Neural cell (in vitro differentiated cells): ENCODE data around the gene DNER. TPM values are rescaled to one million over a fixed set of nuclear protein-coding genes. Genes with fewer than 3 reads are reported as not detected.
A peak's percentile ranks its signal among the peaks of the same experiment; 100 is the strongest.

Experiments used
- H2AFZ ChIP-seq: fragments of 200-600, 300-800 bp; sonication (generic), shearing (Covaris generic); 2 replicates; pipeline ENCODE4 v1.6.0; 2014; ENCODE audit warnings: low read depth, mild to moderate bottlenecking, antibody characterized with exemption, low read length, moderate library complexity
- H3F3A ChIP-seq: fragments of 200-600 bp; shearing (Covaris generic); 2 replicates; pipeline ENCODE4 v1.6.1; 2016; ENCODE audit warnings: mild to moderate bottlenecking, moderate library complexity, mixed read lengths, antibody characterized with exemption, low read length; ENCODE audit not compliant: insufficient read depth, poor library complexity, severe bottlenecking
- H3K27ac ChIP-seq: fragments of 200-600, 300-800 bp; sonication (generic), shearing (Covaris generic); 2 replicates; pipeline ENCODE4 v1.5.1; 2014; ENCODE audit warnings: mild to moderate bottlenecking, low read length, moderate library complexity
- H3K27me3 ChIP-seq: fragments of 300-800, 200-600 bp; sonication (generic), shearing (Covaris generic); 2 replicates; pipeline ENCODE4 v1.6.0; 2014; ENCODE audit warnings: mild to moderate bottlenecking, low read depth, low read length, moderate library complexity; ENCODE audit not compliant: insufficient read depth
- H3K36me3 ChIP-seq: fragments of 300-800, 200-600 bp; sonication (generic), shearing (Covaris generic); 2 replicates; pipeline ENCODE4 v1.5.1; 2014; ENCODE audit warnings: mild to moderate bottlenecking, antibody characterized with exemption, low read length, moderate library complexity; ENCODE audit not compliant: insufficient read depth
- H3K4me2 ChIP-seq: fragments of 300-800, 200-600 bp; sonication (generic), shearing (Covaris generic); 2 replicates; pipeline ENCODE4 v1.6.0; 2014; ENCODE audit warnings: mild to moderate bottlenecking, low read length
- H3K4me3 ChIP-seq: fragments of 300-800, 200-600 bp; sonication (generic), shearing (Covaris generic); 2 replicates; pipeline ENCODE4 v1.5.1; 2014; ENCODE audit warnings: mild to moderate bottlenecking, low read length, moderate library complexity
- H3K79me2 ChIP-seq: fragments of 200-600 bp; shearing (Covaris generic); replicated peaks from 2 replicates; pipeline ENCODE4 v1.6.0; 2014; ENCODE audit warnings: mild to moderate bottlenecking, low read length, moderate library complexity; ENCODE audit not compliant: insufficient read depth
- H3K9ac ChIP-seq: fragments of 300-800, 200-600 bp; sonication (generic), shearing (Covaris generic); 2 replicates; pipeline ENCODE4 v1.6.1; 2016; ENCODE audit warnings: mild to moderate bottlenecking, low read length, mixed read lengths
- H3K9me2 ChIP-seq: fragments of 200-600 bp; shearing (Covaris generic); 2 replicates; pipeline ENCODE4 v1.6.1; 2016; ENCODE audit warnings: mild to moderate bottlenecking, low read length, mixed read lengths; ENCODE audit not compliant: insufficient read depth
- H3K9me3 ChIP-seq: fragments of 200-600, 300-800 bp; sonication (generic), shearing (Covaris generic); 2 replicates; pipeline ENCODE4 v1.6.1; 2016; ENCODE audit warnings: mild to moderate bottlenecking, mixed run types, low read length, moderate library complexity, mixed read lengths
- H4K20me1 ChIP-seq: fragments of 200-600 bp; shearing (Covaris generic); 2 replicates; pipeline ENCODE4 v1.6.1; 2016; ENCODE audit warnings: mild to moderate bottlenecking, mixed run types; ENCODE audit not compliant: insufficient read depth
- CTCF ChIP-seq: fragments of 450-650 bp; IDR thresholded peaks from 2 replicates; pipeline ENCODE4 v1.5.1; 2014; ENCODE audit warnings: antibody characterized with exemption, mild to moderate bottlenecking, moderate library complexity; ENCODE audit not compliant: poor library complexity, severe bottlenecking
- EP300 ChIP-seq: fragments of 450-650 bp; conservative IDR thresholded peaks from 2 replicates; pipeline ENCODE4 v1.6.1; 2014; ENCODE audit warnings: antibody characterized with exemption, mild to moderate bottlenecking, moderate library complexity; ENCODE audit not compliant: poor library complexity, severe bottlenecking
- EZH2 ChIP-seq: fragments of 200-600, 300-800 bp; shearing (Covaris generic), sonication (generic); IDR thresholded peaks from 2 replicates; pipeline ENCODE4 v1.6.1; 2014; ENCODE audit warnings: antibody characterized with exemption, low read length, borderline replicate concordance, mild to moderate bottlenecking; ENCODE audit not compliant: insufficient read depth, poor library complexity, severe bottlenecking
- MXI1 ChIP-seq: fragments of 450-650 bp; conservative IDR thresholded peaks from 2 replicates; pipeline ENCODE4 v1.6.1; 2014; ENCODE audit warnings: antibody characterized with exemption, mild to moderate bottlenecking; ENCODE audit not compliant: poor library complexity, severe bottlenecking
- POLR2AphosphoS5 ChIP-seq: IDR thresholded peaks from 2 replicates; pipeline ENCODE4 v1.6.1; 2012
- RAD21 ChIP-seq: fragments of 450-650 bp; conservative IDR thresholded peaks from 2 replicates; pipeline ENCODE4 v1.6.1; 2014; ENCODE audit warnings: antibody characterized with exemption, mild to moderate bottlenecking, moderate library complexity
- REST ChIP-seq: IDR thresholded peaks from 2 replicates; pipeline ENCODE4 v1.6.1; 2012; ENCODE audit warnings: borderline replicate concordance
- SMC3 ChIP-seq: fragments of 450-650 bp; conservative IDR thresholded peaks from 2 replicates; pipeline ENCODE4 v1.6.1; 2014; ENCODE audit warnings: antibody characterized with exemption, mild to moderate bottlenecking, moderate library complexity; ENCODE audit not compliant: poor library complexity
- TAF1 ChIP-seq: IDR thresholded peaks from 2 replicates; pipeline ENCODE4 v1.6.1; 2012; ENCODE audit warnings: low read depth
- polyA plus RNA-seq: library from polyadenylated mRNA; depleted of rRNA; stranded (reverse); fragments of >200 nt; gene quantifications from 2 replicates; pipeline ENCODE4 v1.2.3, GENCODE V29; 2014

DNER gene
- polyA plus RNA-seq, 1 donor from 2014 or later = 310 TPM

GRCh38 chr2:229713371-229714079 is 830 bp downstream of the DNER start:
- Histone ChIP-seq H3K79me2 (peaks cover 49% of the 10 kb centered on the region), H3K9ac (peak overlapping the region; percentile 80), H4K20me1 (no peaks in the 10 kb centered on the region), H3K4me3 (peak overlapping the region; percentile 81), H2AFZ (peak overlapping the region; percentile 47), H3F3A (no peaks in the 10 kb centered on the region), H3K4me2 (peak overlapping the region; percentile 98), H3K36me3 (no peaks in the 10 kb centered on the region), H3K27ac (peak overlapping the region; percentile 60), H3K27me3 (peaks cover 5% of the 10 kb centered on the region), H3K9me3 (no peaks in the 10 kb centered on the region), H3K9me2 (no peaks in the 10 kb centered on the region)
- peak; percentile 73 for TF ChIP-seq CTCF
- TF ChIP-seq TAF1 = no peak
- peak; percentile 60 for TF ChIP-seq MXI1
- TF ChIP-seq EZH2 = no peak
- TF ChIP-seq POLR2AphosphoS5 = peak; percentile 49
- peak; percentile 67 for TF ChIP-seq RAD21
- TF ChIP-seq SMC3 = peak; percentile 73

- peak; percentile 25 for TF ChIP-seq SMC3
- TF ChIP-seq CTCF = peak; percentile 59
- no peak for TF ChIP-seq POLR2AphosphoS5
- TF ChIP-seq RAD21 = peak; percentile 26
- TF ChIP-seq TAF1 = no peak
- no peaks in the 10 kb centered on the region for H3K9me3 ChIP-seq
- no peaks in the 10 kb centered on the region for H3K9me2 ChIP-seq
- H2AFZ ChIP-seq = no peak overlapping the region
- no peaks in the 10 kb centered on the region for H3F3A ChIP-seq
- peak overlapping the region; percentile 98 for H3K4me2 ChIP-seq
- no peaks in the 10 kb centered on the region for H3K27me3 ChIP-seq
- H3K4me3 ChIP-seq = peak overlapping the region; percentile 81
- peaks cover 63% of the 10 kb centered on the region for H3K79me2 ChIP-seq
- no peak overlapping the region for H3K27ac ChIP-seq
- no peaks in the 10 kb centered on the region for H4K20me1 ChIP-seq
- no peaks in the 10 kb centered on the region for H3K36me3 ChIP-seq
- no peak overlapping the region for H3K9ac ChIP-seq
These were observed 2.2 kb downstream of the DNER start for GRCh38 chr2:229712136-229712535.

- H3K36me3 ChIP-seq = no peaks in the 10 kb centered on the region
- TF ChIP-seq EP300 (no peak), POLR2AphosphoS5 (no peak), EZH2 (no peak), RAD21 (no peak), REST (no peak), TAF1 (no peak), MXI1 (no peak), SMC3 (no peak), CTCF (no peak)
- H3K9ac ChIP-seq = no peak overlapping the region
- no peak overlapping the region for H3K4me3 ChIP-seq
- H3K9me3 ChIP-seq = no peaks in the 10 kb centered on the region
- H3K27me3 ChIP-seq = no peaks in the 10 kb centered on the region
- peaks cover 81% of the 10 kb centered on the region for H3K79me2 ChIP-seq
- H3F3A ChIP-seq = no peaks in the 10 kb centered on the region
- no peaks in the 10 kb centered on the region for H3K9me2 ChIP-seq
- no peak overlapping the region for H2AFZ ChIP-seq
- H3K4me2 ChIP-seq = no peak overlapping the region
- H3K27ac ChIP-seq = no peak overlapping the region
- no peaks in the 10 kb centered on the region for H4K20me1 ChIP-seq
These were observed 6.0 kb downstream of the DNER start for GRCh38 chr2:229708335-229708734.
